IPS DF 4.7 (cell line): ENCODE results near the gene CEP104.

Experiments used
- DNase-seq: peaks from one replicate; pipeline ENCODE4 v3.0.0-alpha.2; 2013; ENCODE audit warnings: low spot score; ENCODE audit errors: extremely low read depth

Gene CEP104

GRCh38 chr1:3869751-3870301, 12.8 kb upstream of the CEP104 start:
- no peak for DNase-seq

- DNase-seq = no peak
Observed at GRCh38 chr1:3868464-3869006, 11.5 kb upstream of the CEP104 start.

- DNase-seq = no peak
Observed at GRCh38 chr1:3865606-3866160, 8.7 kb upstream of the CEP104 start.

GRCh38 chr1:3864884-3865283, 7.9 kb upstream of the CEP104 start:
- no peak for DNase-seq

- DNase-seq = no peak
Observed at GRCh38 chr1:3863231-3863935, 6.4 kb upstream of the CEP104 start.

- no peak for DNase-seq
Observed at GRCh38 chr1:3858231-3858981, 1.4 kb upstream of the CEP104 start.

- DNase-seq = no peak
Observed at GRCh38 chr1:3857791-3858129, 749 bp upstream of the CEP104 start.

- no peak for DNase-seq
Observed at GRCh38 chr1:3852711-3853485, 4.1 kb downstream of the CEP104 start.

GRCh38 chr1:3852091-3852490, 4.9 kb downstream of the CEP104 start:
- DNase-seq = no peak

GRCh38 chr1:3851292-3851691, 5.7 kb downstream of the CEP104 start:
- no peak for DNase-seq

- DNase-seq = no peak
Observed at GRCh38 chr1:3850857-3851256, 6.2 kb downstream of the CEP104 start.

GRCh38 chr1:3847081-3847480, 9.9 kb downstream of the CEP104 start:
- no peak for DNase-seq

- DNase-seq = no peak
Observed at GRCh38 chr1:3846541-3846940, 10.5 kb downstream of the CEP104 start.

- DNase-seq = no peak
Observed at GRCh38 chr1:3842912-3843311, 14.1 kb downstream of the CEP104 start.

- DNase-seq = no peak
Observed at GRCh38 chr1:3841491-3841890, 15.5 kb downstream of the CEP104 start.

GRCh38 chr1:3838788-3839187, 18.2 kb downstream of the CEP104 start:
- DNase-seq = no peak

- DNase-seq = no peak
Observed at GRCh38 chr1:3837685-3838084, 19.3 kb downstream of the CEP104 start.

GRCh38 chr1:3837200-3837599, 19.8 kb downstream of the CEP104 start:
- DNase-seq = no peak

GRCh38 chr1:3836421-3836820, 20.6 kb downstream of the CEP104 start:
- DNase-seq = no peak

- DNase-seq = no peak
Observed at GRCh38 chr1:3834701-3835100, 22.3 kb downstream of the CEP104 start.

GRCh38 chr1:3831689-3832088, 25.3 kb downstream of the CEP104 start:
- no peak for DNase-seq
